ENCODE measurements around the gene ST6GALNAC3.

The ST6GALNAC3 gene

DNA sequence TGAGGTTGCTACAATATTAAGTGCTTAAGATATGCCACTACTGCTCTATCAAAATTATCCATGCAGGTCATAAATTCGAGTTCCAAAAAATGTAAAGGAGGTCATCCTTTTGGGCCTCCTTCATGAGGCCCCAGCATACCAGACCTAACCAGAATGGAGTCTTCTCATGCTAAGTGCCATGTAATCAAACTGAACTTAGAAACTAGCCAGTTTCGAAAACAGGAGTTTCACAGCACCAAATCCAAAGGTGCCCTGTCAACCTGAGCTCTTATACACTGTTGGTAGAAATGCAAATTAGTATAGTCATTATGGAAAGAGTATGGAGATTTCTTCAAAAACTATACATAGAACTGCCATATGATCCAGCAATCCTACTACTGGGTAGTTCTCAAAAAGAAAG, 320.5 kb downstream of the ST6GALNAC3 start:
- no peak overlapping the region for H3K9ac ChIP-seq (ENCODE audit: low read depth, low read length, poor library complexity, severe bottlenecking)
- no peak overlapping the region for H3K4me3 ChIP-seq (ENCODE audit: low read length, poor library complexity, severe bottlenecking)
- H3K36me3 ChIP-seq (ENCODE audit: insufficient read depth, low read length), result no peaks in the 10 kb centered on the region
- no peak overlapping the region for H3K4me2 ChIP-seq (ENCODE audit: low read depth, low read length, poor library complexity, severe bottlenecking)
- TF ChIP-seq, protein P1, sequence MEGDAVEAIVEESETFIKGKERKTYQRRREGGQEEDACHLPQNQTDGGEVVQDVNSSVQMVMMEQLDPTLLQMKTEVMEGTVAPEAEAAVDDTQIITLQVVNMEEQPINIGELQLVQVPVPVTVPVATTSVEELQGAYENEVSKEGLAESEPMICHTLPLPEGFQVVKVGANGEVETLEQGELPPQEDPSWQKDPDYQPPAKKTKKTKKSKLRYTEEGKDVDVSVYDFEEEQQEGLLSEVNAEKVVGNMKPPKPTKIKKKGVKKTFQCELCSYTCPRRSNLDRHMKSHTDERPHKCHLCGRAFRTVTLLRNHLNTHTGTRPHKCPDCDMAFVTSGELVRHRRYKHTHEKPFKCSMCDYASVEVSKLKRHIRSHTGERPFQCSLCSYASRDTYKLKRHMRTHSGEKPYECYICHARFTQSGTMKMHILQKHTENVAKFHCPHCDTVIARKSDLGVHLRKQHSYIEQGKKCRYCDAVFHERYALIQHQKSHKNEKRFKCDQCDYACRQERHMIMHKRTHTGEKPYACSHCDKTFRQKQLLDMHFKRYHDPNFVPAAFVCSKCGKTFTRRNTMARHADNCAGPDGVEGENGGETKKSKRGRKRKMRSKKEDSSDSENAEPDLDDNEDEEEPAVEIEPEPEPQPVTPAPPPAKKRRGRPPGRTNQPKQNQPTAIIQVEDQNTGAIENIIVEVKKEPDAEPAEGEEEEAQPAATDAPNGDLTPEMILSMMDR (conservative IDR thresholded peaks at IDR 0.05; ENCODE audit: low read length), result no peak
- TF ChIP-seq EZH2phosphoT487 (IDR thresholded peaks at IDR 0.05; ENCODE audit: borderline replicate concordance), result no peak
- no peaks in the 10 kb centered on the region for H3K9me2 ChIP-seq (replicated peaks; ENCODE audit: low read depth, low read length)
- H3K79me2 ChIP-seq (ENCODE audit: insufficient read depth, low read length), result no peaks in the 10 kb centered on the region
- no peaks in the 10 kb centered on the region for H4K20me1 ChIP-seq (ENCODE audit: insufficient read depth, low read length, poor library complexity, severe bottlenecking)
- no peaks in the 10 kb centered on the region for H3K27me3 ChIP-seq (ENCODE audit: insufficient read depth, low read length, poor library complexity, severe bottlenecking)
- no peak overlapping the region for H2AFZ ChIP-seq (ENCODE audit: low read length)
- no peaks in the 10 kb centered on the region for H3K4me1 ChIP-seq (ENCODE audit: insufficient read depth, low read length, poor library complexity, severe bottlenecking)
- no peaks in the 10 kb centered on the region for H3K9me3 ChIP-seq (ENCODE audit: insufficient read depth, low read depth, low read length)
- H3F3A ChIP-seq (ENCODE audit: low read depth), result no peaks in the 10 kb centered on the region

DNA sequence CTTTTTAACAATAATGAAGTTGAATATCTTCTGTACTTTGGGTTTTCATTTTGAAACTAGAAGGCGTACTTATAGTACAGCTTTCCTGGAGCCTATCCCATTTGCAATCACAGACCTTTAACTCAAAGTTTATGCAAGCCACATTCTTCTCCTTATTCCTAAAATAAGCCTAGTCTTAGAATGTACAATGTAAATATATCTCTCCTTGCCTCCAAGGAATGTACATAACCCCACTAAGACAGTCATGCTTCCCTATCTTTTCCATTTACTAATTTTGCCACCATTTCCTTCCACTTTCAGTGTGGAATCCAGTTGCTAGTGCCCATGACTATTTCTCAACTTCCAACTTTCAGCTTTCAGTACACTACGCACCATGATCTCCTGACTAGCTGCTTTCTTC, 327.6 kb downstream of the ST6GALNAC3 start:
- no peak for TF ChIP-seq EZH2phosphoT487 (IDR thresholded peaks at IDR 0.05; ENCODE audit: borderline replicate concordance)
- TF ChIP-seq, protein P1 (conservative IDR thresholded peaks at IDR 0.05; ENCODE audit: low read length), result no peak
- no peaks in the 10 kb centered on the region for H3K4me1 ChIP-seq (ENCODE audit: insufficient read depth, low read length, poor library complexity, severe bottlenecking)
- H4K20me1 ChIP-seq (ENCODE audit: insufficient read depth, low read length, poor library complexity, severe bottlenecking), result no peaks in the 10 kb centered on the region
- no peaks in the 10 kb centered on the region for H3K36me3 ChIP-seq (ENCODE audit: insufficient read depth, low read length)
- H2AFZ ChIP-seq (ENCODE audit: low read length), result no peak overlapping the region
- H3K79me2 ChIP-seq (ENCODE audit: insufficient read depth, low read length), result no peaks in the 10 kb centered on the region
- H3K4me2 ChIP-seq (ENCODE audit: low read depth, low read length, poor library complexity, severe bottlenecking), result no peak overlapping the region
- H3K27me3 ChIP-seq (ENCODE audit: insufficient read depth, low read length, poor library complexity, severe bottlenecking), result no peaks in the 10 kb centered on the region
- H3K9ac ChIP-seq (ENCODE audit: low read depth, low read length, poor library complexity, severe bottlenecking), result no peak overlapping the region
- no peaks in the 10 kb centered on the region for H3K9me2 ChIP-seq (replicated peaks; ENCODE audit: low read depth, low read length)
- H3K4me3 ChIP-seq (ENCODE audit: low read length, poor library complexity, severe bottlenecking), result no peak overlapping the region
- H3F3A ChIP-seq (ENCODE audit: low read depth), result no peaks in the 10 kb centered on the region
- H3K9me3 ChIP-seq (ENCODE audit: insufficient read depth, low read depth, low read length), result no peaks in the 10 kb centered on the region

DNA sequence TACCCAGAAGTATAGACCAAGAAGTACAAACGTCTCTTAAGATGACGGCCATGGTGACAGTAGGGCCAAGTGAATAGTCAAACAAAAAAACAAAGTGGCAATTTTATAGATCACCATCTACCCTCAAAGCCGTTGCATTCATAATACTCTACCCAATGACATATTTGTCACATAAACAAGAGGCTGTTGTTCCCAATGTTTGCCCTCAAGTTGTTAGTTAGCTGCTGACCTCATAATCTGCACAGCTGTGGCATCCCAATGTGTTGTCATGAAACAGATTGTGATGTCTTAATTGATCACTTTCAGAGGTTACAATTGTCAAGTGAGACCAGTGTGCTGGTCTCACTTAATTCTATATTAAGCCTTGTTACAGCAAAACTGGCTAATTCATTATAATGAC, 333.8 kb downstream of the ST6GALNAC3 start:
- H3K9me2 ChIP-seq (replicated peaks; ENCODE audit: low read depth, low read length), result no peaks in the 10 kb centered on the region
- no peak overlapping the region for H3K4me3 ChIP-seq (ENCODE audit: low read length, poor library complexity, severe bottlenecking)
- no peaks in the 10 kb centered on the region for H3K4me1 ChIP-seq (ENCODE audit: insufficient read depth, low read length, poor library complexity, severe bottlenecking)
- TF ChIP-seq EZH2phosphoT487 (IDR thresholded peaks at IDR 0.05; ENCODE audit: borderline replicate concordance), result no peak
- TF ChIP-seq, protein P1 (conservative IDR thresholded peaks at IDR 0.05; ENCODE audit: low read length), result no peak
- H3K79me2 ChIP-seq (ENCODE audit: insufficient read depth, low read length), result no peaks in the 10 kb centered on the region
- H3K4me2 ChIP-seq (ENCODE audit: low read depth, low read length, poor library complexity, severe bottlenecking), result no peak overlapping the region
- H3K9me3 ChIP-seq (ENCODE audit: insufficient read depth, low read depth, low read length), result no peaks in the 10 kb centered on the region
- H4K20me1 ChIP-seq (ENCODE audit: insufficient read depth, low read length, poor library complexity, severe bottlenecking), result no peaks in the 10 kb centered on the region
- no peaks in the 10 kb centered on the region for H3K36me3 ChIP-seq (ENCODE audit: insufficient read depth, low read length)
- H2AFZ ChIP-seq (ENCODE audit: low read length), result no peak overlapping the region
- H3K9ac ChIP-seq (ENCODE audit: low read depth, low read length, poor library complexity, severe bottlenecking), result no peak overlapping the region
- no peaks in the 10 kb centered on the region for H3K27me3 ChIP-seq (ENCODE audit: insufficient read depth, low read length, poor library complexity, severe bottlenecking)
- no peaks in the 10 kb centered on the region for H3F3A ChIP-seq (ENCODE audit: low read depth)

Measured in Loucy (cell line).